Measurements from ENCODE around the gene PIGH. TPM values are rescaled to one million over a fixed set of nuclear protein-coding genes. Genes with fewer than 3 reads are reported as not detected.
"Not testable (repeated sequence)": the region's sequence is repeated elsewhere in the genome, so short reads cannot be mapped to it uniquely, and the experiment has no call there.

The PIGH gene
- total RNA-seq, 6 experiments from 2014 or later, result 12.7 to 16.0 (median 13.8) TPM

DNA sequence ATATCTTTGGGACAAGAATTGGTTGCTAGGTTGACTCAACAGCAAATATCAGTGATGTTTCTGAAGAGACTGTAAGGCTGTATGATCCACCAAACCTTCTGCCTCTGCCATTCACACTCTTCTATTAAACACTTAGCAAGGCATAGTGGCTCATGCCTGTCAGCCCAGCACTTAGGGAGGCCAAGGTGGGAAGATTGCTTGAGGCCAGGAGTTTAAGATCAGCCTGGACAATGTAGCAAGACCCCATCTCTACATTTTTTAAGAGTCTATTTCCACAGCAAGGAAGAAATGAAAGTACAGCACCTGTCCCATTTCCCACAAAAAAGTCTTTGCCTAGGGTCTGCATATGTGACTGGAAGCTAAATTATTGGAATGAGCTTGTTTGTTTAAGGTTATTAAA lies 27.5 kb upstream of the PIGH start:
- H3K9me3 ChIP-seq, result no peaks in the 10 kb centered on the region
- no peak overlapping the region for H3K4me3 ChIP-seq
- intact Hi-C loops (cut with DNase I), result no loop called here
- no peaks in the 10 kb centered on the region for H3K4me1 ChIP-seq
- TF ChIP-seq, protein P1, sequence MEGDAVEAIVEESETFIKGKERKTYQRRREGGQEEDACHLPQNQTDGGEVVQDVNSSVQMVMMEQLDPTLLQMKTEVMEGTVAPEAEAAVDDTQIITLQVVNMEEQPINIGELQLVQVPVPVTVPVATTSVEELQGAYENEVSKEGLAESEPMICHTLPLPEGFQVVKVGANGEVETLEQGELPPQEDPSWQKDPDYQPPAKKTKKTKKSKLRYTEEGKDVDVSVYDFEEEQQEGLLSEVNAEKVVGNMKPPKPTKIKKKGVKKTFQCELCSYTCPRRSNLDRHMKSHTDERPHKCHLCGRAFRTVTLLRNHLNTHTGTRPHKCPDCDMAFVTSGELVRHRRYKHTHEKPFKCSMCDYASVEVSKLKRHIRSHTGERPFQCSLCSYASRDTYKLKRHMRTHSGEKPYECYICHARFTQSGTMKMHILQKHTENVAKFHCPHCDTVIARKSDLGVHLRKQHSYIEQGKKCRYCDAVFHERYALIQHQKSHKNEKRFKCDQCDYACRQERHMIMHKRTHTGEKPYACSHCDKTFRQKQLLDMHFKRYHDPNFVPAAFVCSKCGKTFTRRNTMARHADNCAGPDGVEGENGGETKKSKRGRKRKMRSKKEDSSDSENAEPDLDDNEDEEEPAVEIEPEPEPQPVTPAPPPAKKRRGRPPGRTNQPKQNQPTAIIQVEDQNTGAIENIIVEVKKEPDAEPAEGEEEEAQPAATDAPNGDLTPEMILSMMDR (IDR thresholded peaks at IDR 0.05), result no peak
- TF ChIP-seq POLR2A (IDR thresholded peaks at IDR 0.05), result no peak
- H3K27me3 ChIP-seq, result no peaks in the 10 kb centered on the region
- H3K36me3 ChIP-seq, result no peaks in the 10 kb centered on the region
- ATAC-seq (no peak), DNase-seq (no peak)
- H3K27ac ChIP-seq, result no peak overlapping the region

DNA sequence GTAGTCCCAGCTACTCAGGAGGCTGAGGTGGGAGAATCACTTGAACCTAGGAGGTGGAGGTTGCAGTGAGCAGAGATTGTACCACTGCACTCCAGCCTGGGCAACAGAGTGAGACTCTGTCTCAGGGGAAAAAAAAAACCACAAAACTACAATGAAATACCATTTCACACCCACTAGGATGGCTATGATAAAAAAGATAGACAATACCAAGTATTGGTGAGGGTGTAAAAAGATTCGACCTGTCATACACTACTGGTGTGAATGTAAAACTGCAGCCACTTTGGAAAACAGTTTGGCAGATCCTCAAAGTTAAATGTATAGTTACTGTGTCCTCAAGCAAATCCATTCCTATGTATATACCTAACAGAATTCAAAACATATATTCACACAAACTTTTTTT lies 26.1 kb upstream of the PIGH start:
- H3K9me3 ChIP-seq; H3K4me1 ChIP-seq; H3K36me3 ChIP-seq; H3K27me3 ChIP-seq; ATAC-seq; H3K27ac ChIP-seq; H3K4me3 ChIP-seq; intact Hi-C loops (cut with DNase I); DNase-seq: not testable (repeated sequence)
- WGBS (ENCODE audit: insufficient coverage, low coverage, low lambda C conversion rate, missing lambda C conversion rate), result 86% methylated on average over 1 of the region's 1 CpG

DNA sequence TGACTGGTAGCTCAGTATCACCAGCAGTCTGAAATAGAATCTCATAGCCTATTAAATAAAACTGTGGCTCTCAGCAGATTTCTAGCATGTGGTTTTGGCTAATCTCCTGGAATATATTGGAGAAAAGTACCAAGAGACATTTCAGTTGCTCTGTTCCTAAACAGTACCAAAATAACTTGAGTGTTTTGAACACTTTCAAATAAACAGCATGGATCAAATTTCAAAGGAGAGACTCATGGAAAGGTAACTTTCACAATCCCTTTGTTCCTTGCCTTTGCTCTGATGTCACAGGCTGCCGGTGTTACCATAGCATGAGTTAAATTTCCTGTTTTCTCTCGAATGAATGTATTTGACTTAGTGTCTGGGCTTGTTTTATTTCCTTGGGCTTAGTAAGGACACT lies 23.0 kb upstream of the PIGH start:
- no peak overlapping the region for H3K27ac ChIP-seq
- H3K27me3 ChIP-seq, result no peaks in the 10 kb centered on the region
- intact Hi-C loops (cut with DNase I), result no loop called here
- ATAC-seq, result no peak
- 34% methylated on average over 2 of the region's 2 CpGs for WGBS (ENCODE audit: insufficient coverage, low coverage, low lambda C conversion rate, missing lambda C conversion rate)
- H3K36me3 ChIP-seq, result no peaks in the 10 kb centered on the region
- H3K4me3 ChIP-seq, result no peak overlapping the region
- DNase-seq, result no peak
- TF ChIP-seq POLR2A (IDR thresholded peaks at IDR 0.05), result no peak
- TF ChIP-seq, protein P1 (IDR thresholded peaks at IDR 0.05), result no peak
- peaks cover 0 to 11% (median 3%) of the 10 kb centered on the region in 4 donors for H3K4me1 ChIP-seq
- no peaks in the 10 kb centered on the region for H3K9me3 ChIP-seq

DNA sequence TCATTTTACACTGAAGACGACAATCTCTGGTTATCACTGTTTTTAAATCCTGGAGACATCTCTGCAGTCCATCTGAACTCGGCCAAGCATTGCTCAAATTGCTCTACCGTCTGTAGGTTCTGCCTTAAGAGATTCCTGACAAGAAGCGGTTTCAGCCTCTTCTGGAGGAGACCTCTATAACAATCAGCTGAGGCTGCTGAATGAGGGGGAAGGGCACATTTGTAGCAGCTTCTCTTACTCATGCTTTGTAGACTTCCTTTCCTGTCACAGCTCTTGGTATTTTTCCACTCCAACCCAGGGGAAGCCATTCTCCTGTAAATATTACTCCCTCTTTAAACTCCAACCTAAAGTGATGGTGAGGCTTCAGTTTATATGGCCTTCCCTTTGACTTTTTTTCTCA lies 22.6 kb upstream of the PIGH start:
- no peaks in the 10 kb centered on the region for H3K27me3 ChIP-seq
- peaks cover 0 to 11% (median 3%) of the 10 kb centered on the region in 4 donors for H3K4me1 ChIP-seq
- no peaks in the 10 kb centered on the region for H3K36me3 ChIP-seq
- 56% methylated on average over 4 of the region's 4 CpGs for WGBS (ENCODE audit: insufficient coverage, low coverage, low lambda C conversion rate, missing lambda C conversion rate)
- no peaks in the 10 kb centered on the region for H3K9me3 ChIP-seq
- TF ChIP-seq POLR2A (IDR thresholded peaks at IDR 0.05), result no peak
- TF ChIP-seq, protein P1 (IDR thresholded peaks at IDR 0.05), result no peak
- no peak for DNase-seq
- peak in 1 of 4 donors; percentile 7 for ATAC-seq
- no peak overlapping the region for H3K4me3 ChIP-seq
- intact Hi-C loops (cut with DNase I), result no loop called here
- no peak overlapping the region for H3K27ac ChIP-seq

DNA sequence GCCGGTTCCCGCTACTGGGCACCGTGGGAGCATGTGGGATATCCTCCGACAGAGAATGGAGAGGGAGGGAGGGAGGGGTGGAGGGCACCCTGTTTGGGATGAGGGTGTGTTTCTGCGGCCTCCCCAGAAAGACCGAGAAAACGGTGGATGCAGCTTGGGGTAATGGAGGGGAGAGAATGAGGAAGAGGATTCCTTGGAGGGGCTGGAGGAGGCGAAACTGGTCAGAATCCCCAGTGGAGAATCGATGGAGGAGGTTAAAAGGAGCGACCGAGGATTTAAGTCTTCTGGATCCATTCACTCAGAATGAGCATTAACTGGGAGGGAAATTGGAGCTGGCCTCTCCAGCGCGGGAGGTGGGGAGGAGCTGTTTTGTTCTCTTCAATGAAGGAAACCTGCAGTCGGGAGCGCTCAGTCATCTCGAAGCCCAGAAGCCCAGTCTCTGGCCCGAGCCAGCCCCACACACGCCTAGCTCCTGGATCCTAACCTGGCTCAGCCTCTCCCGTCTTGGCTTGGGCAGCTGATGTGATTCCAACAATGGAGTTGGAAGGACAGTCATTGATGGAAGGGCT lies 20.2 kb upstream of the PIGH start:
- Histone ChIP-seq H3K27ac (peak overlapping the region in 2 of 3 donors; percentile 59 to 66), H3K27me3 (no peaks in the 10 kb centered on the region), H3K36me3 (no peaks in the 10 kb centered on the region), H3K9me3 (no peaks in the 10 kb centered on the region), H3K4me1 (peaks cover 0 to 11% (median 3%) of the 10 kb centered on the region in 4 donors), H3K4me3 (peak overlapping the region; percentile 56 to 62 (median 60))
- peak in 2 of 4 donors; percentile 3 for ATAC-seq
- 4% methylated on average over 16 of the region's 19 CpGs for WGBS (ENCODE audit: insufficient coverage, low coverage, low lambda C conversion rate, missing lambda C conversion rate)
- intact Hi-C loops (cut with DNase I), result no loop called here
- peak in 2 of 3 donors; percentile 34 to 53 for DNase-seq
- TF ChIP-seq, protein P1 (IDR thresholded peaks at IDR 0.05), result no peak
- no peak for TF ChIP-seq POLR2A (IDR thresholded peaks at IDR 0.05)

All from right lobe of liver (tissue), 6 donors.